AG04450 (cell line): ENCODE results near the gene ELAC1. TPM values are rescaled to one million over a fixed set of nuclear protein-coding genes. Genes with fewer than 3 reads are reported as not detected.
"Not testable (repeated sequence)": the region's sequence is repeated elsewhere in the genome, so short reads cannot be mapped to it uniquely, and the experiment has no call there.

Source experiments
- CTCF ChIA-PET: fragments of 300-600, 350-600 bp; formaldehyde crosslinking; extraction: SDS; loops from one replicate; lab custom pipeline; 2022; ENCODE audit warnings: antibody characterized with exemption, inconsistent platforms; lab: Charles Lee
- POLR2A ChIA-PET: fragments of 350-600 bp; formaldehyde crosslinking; extraction: SDS; loops from one replicate; lab custom pipeline; 2021; ENCODE audit warnings: antibody characterized with exemption, inconsistent platforms; lab: Yijun Ruan, JAX
- DNase-seq: peaks from one replicate; pipeline ENCODE4 v3.0.0-alpha.2; 2011; ENCODE audit warnings: low read depth, low spot score
- H3K27ac ChIP-seq: one replicate; pipeline ENCODE4 v1.5.1; 2012; ENCODE audit warnings: low read depth, low read length, control low read depth
- H3K27me3 ChIP-seq: one replicate; pipeline ENCODE4 v1.6.0; 2012; ENCODE audit warnings: low read length; ENCODE audit not compliant: control insufficient read depth, insufficient read depth
- H3K4me3 ChIP-seq: 2 replicates; pipeline ENCODE4 v1.5.1; 2011; ENCODE audit warnings: mild to moderate bottlenecking, low read depth, low read length, control low read depth
- H3K9me3 ChIP-seq: 2 replicates; pipeline ENCODE4 v1.5.1; 2012; ENCODE audit warnings: low read length; ENCODE audit not compliant: control insufficient read depth, insufficient read depth
- polyA plus RNA-seq: library from polyadenylated mRNA; depleted of rRNA; stranded (reverse); fragments of >200 nt; gene quantifications from 2 replicates; pipeline ENCODE4 v1.2.3, GENCODE V29; 2011
- TF ChIP-seq, protein P1 (sequence below): IDR thresholded peaks from 2 replicates; pipeline ENCODE4 v1.5.1; 2011; ENCODE audit warnings: low read depth, low read length, control low read depth, inconsistent platforms

The ELAC1 gene
- polyA plus RNA-seq, 1 experiment, result 9.1 TPM

DNA sequence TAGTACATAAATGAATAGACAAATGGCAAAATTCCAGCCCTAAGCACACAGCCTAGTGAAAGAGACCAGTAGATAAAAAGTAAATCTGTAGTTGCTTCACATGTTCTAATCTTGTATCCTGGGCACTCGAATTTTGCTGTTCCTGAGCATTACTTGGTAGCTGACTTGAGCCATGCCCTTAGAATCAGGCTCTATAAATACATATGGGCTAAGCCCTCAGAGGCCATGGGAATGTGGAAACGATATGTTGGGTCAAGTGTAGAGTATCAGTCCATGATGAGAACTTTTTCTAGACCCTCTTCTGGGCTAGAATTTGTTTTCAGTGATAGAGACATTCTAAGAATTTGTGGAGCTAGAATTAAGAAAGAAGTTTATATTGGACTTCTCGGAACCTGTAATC, 21.9 kb downstream of the ELAC1 start:
- no peaks in the 10 kb centered on the region for H3K9me3 ChIP-seq
- no peak overlapping the region for H3K27ac ChIP-seq
- CTCF ChIA-PET, result no interaction called here
- H3K27me3 ChIP-seq, result no peaks in the 10 kb centered on the region
- TF ChIP-seq, protein P1, sequence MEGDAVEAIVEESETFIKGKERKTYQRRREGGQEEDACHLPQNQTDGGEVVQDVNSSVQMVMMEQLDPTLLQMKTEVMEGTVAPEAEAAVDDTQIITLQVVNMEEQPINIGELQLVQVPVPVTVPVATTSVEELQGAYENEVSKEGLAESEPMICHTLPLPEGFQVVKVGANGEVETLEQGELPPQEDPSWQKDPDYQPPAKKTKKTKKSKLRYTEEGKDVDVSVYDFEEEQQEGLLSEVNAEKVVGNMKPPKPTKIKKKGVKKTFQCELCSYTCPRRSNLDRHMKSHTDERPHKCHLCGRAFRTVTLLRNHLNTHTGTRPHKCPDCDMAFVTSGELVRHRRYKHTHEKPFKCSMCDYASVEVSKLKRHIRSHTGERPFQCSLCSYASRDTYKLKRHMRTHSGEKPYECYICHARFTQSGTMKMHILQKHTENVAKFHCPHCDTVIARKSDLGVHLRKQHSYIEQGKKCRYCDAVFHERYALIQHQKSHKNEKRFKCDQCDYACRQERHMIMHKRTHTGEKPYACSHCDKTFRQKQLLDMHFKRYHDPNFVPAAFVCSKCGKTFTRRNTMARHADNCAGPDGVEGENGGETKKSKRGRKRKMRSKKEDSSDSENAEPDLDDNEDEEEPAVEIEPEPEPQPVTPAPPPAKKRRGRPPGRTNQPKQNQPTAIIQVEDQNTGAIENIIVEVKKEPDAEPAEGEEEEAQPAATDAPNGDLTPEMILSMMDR, result no peak
- H3K4me3 ChIP-seq, result no peak overlapping the region
- POLR2A ChIA-PET, result no interaction called here
- DNase-seq, result no peak

GRCh38 chr18:50992351-50992762, 24.5 kb downstream of the ELAC1 start:
- TF ChIP-seq, protein P1, result no peak
- ChIA-PET CTCF (no interaction called here), POLR2A (no interaction called here)

GRCh38 chr18:50994031-50994430, 26.2 kb downstream of the ELAC1 start:
- H3K27ac ChIP-seq, result no peak overlapping the region
- ChIA-PET POLR2A (no interaction called here), CTCF (no interaction called here)
- TF ChIP-seq, protein P1, result no peak
- H3K4me3 ChIP-seq, result no peak overlapping the region
- H3K9me3 ChIP-seq, result no peaks in the 10 kb centered on the region
- no peak for DNase-seq
- no peaks in the 10 kb centered on the region for H3K27me3 ChIP-seq

More at GRCh38 chr18:50992351-50992762, 24.5 kb downstream of the ELAC1 start:
- no peak for DNase-seq
- H3K4me3 ChIP-seq, result no peak overlapping the region
- H3K9me3 ChIP-seq, result no peaks in the 10 kb centered on the region
- no peak overlapping the region for H3K27ac ChIP-seq
- no peaks in the 10 kb centered on the region for H3K27me3 ChIP-seq

- H3K27me3 ChIP-seq, H3K27ac ChIP-seq, DNase-seq, H3K9me3 ChIP-seq, H3K4me3 ChIP-seq, CTCF ChIA-PET, POLR2A ChIA-PET: not testable (repeated sequence)
These were observed 35.3 kb downstream of the ELAC1 start for GRCh38 chr18:51003174-51003573.

DNA sequence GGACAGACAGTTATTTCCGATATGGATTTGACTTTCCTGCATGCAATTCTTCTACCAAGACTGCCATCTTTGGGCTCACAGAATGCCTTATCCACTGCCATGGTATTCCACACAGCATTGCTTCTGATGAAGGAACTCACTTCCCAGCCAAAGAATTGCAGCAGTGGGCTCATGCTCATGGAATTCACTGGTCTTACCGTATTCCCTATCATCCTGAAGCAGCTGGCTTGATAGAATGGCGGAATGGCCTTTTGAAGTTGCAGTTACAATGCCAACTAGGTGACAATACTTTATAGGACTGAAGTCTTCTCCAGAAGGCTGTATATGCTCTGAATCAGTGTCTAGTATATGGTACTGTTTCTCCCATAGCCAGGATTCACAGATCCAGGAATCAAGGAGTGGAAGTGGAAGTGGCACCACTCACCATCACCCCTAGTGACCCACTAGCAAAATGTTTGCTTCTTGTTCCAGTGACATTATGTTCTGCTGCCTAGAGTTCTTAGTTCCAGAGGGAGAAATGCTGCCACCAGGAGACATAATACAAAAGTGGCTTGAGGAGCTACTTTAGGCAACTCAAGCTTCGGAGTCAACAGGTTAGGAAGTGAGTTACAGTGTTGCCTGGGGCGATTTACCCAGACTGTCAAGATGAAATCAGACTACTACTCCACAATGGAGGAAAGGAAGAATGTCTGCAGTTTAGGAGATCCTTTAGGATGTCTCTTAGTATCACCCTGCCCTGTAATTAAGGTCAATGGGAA, 38.4 kb downstream of the ELAC1 start:
- H3K4me3 ChIP-seq, result no peak overlapping the region
- POLR2A ChIA-PET, result no interaction called here
- no peak for DNase-seq
- H3K27me3 ChIP-seq, result no peaks in the 10 kb centered on the region
- CTCF ChIA-PET, result interaction anchor here (0.5 kb wide), 1 partner anchor 159 kb away, joined by 4 read pairs; no protein-coding TSS in a partner anchor
- TF ChIP-seq, protein P1, result no peak
- no peaks in the 10 kb centered on the region for H3K9me3 ChIP-seq
- no peak overlapping the region for H3K27ac ChIP-seq
